Right ventricle myocardium superior (tissue), 1 donor: Measurements from ENCODE around the gene RBM28. TPM values are rescaled to one million over a fixed set of nuclear protein-coding genes. Genes with fewer than 3 reads are reported as not detected.

ENCODE experiments used
- ATAC-seq: fragments of 200-7000 bp; cut with Tn5 transposase; one replicate; pipeline ENCODE4 v1.9.1; 2020; ENCODE audit warnings: mild to moderate bottlenecking; ENCODE audit not compliant: poor library complexity
- DNase-seq: peaks from one replicate; pipeline ENCODE4 v3.0.0-alpha.2; 2020
- intact Hi-C: fragments of 100-400 bp; cut with DNase I; formaldehyde crosslinking; loops from one replicate; pipeline ENCODE4 v1.11.2; 2022
- total RNA-seq: library from RNA; stranded (reverse); fragmentation: NEBNext Ultra II Directional; extraction: Animal tissue kit (Norgen Biotek cat#: 25700); gene quantifications from one replicate; pipeline ENCODE4 v1.2.1, GENCODE V29; 2021
- donor health status: DM: no; HTN: yes; CAD: no; lungs with severe emphysema.

RBM28 gene
- total RNA-seq, 1 donor from 2014 or later: 30.3 TPM

DNA sequence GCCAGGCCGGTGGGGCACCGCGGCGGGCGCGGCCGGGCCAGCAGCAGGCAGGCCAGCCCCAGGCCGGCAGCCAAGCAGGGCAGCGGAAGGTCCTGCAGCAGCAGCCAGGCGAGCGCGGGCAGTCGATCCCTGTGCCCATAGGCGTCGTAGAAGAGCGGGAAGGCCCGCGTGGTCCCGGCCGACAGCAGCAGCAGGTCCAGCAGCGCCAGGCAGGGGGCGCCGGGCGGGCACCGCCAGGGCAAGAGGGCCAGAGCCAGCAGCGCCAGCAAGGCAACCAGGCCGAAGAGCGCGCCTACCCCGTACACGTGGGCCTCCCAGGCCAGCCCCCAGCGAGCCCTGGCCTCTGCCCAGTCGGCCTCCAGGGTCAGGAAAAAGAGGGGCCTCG is 8.4 kb upstream of the RBM28 start:
- DNase-seq (peak; percentile 79), ATAC-seq (peak; percentile 63)
- intact Hi-C loops: no loop called here

DNA sequence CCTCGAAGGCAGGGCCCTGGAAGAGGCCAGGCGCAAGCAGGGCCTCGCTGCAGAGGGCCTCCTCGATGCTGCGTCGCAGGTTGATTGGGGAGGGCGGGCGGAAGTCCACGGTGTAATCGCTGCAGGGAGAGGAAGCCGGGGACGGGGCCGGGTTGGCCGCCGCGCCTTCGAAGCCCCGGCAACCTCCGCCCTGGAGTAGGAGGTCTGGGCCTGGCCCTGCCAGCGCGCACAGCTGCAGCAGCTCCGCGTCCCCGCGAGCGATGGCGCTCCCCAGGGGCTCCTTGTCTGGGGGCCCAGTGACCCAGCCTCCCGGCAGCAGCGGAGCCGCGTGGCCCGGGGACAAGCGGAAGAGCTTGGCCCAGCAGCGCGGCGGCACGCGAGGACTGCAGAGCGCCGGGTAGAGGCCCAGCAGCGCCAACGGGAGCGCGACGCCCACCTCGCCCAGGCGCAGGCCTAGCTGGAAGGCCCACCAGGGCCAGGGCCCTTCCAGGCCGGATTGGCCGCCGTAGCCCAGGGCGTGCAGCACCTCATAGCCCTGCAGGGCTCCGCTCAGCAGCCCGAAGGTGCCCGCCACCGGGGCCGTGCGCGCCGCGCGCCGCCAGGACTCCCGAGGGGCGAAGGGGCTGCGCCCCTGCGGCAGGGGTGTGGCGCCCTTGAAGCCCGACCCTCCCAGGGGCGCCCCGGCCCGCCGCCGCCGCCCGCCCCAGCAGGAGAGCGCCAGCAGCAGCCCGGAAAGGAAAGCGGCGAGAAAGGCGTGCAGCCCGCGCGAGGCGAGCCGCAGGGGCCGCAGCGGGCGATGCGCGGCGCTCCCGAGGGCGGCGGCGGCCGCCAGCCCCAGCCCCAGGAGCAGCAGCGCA is 7.8 kb upstream of the RBM28 start:
- DNase-seq (no peak), ATAC-seq (peak; percentile 28)
- intact Hi-C loops: no loop called here

DNA sequence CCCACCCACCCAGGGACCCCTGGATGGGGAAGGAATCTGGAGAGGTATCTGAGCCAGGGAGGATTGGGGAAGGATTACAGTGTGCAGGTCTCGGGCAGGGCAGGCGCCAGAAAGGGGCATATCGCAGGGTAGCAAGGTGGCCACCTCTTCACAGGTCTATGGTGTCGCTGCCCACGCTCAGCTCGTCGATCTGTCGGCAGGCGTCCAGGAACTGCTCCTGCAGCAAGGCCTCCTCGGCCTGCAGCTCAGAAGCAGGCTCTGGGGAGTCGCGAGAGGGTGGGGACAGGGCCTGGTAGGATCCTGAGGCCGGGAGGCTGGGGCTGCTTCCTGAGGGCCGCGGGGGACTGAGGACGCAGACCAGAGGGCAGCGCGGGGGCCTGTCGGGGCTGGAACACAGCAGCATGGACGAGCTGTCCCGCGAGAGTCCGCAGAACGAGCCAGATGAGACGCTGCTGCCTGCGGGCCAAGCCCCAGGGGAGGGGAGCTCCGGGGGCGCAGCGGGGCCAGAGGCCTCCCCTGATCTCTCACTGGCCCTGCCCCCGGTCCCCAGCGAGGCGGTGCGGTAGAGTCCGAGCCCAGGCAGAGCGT is 7.1 kb upstream of the RBM28 start:
- intact Hi-C loops: no loop called here
- DNase-seq (no peak), ATAC-seq (no peak)

DNA sequence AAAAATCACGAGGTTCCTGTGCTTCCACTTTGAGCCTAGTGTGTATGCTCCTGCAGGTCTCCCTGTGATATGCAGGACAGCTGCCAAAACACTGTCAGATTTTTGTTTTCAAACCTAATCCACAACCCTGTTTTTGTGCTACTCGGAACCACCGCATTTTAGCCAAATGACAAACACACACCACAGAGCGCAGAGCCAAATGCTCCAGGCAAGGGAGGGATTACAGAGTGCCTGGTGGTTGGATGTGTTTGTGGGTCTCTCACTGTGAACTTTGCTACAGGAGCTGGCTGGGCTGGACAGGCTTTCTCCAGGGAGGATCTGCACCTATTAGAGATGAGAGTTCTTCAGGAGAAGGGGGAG is 5.7 kb upstream of the RBM28 start:
- intact Hi-C loops: loop anchor here (2.0 kb wide), 1 partner anchor 37 kb away; no protein-coding TSS in a partner anchor
- ATAC-seq (no peak), DNase-seq (no peak)

- peak; percentile 71 for DNase-seq
- peak; percentile 32 for ATAC-seq
- intact Hi-C loops: loop anchor here (2.0 kb wide), 1 partner anchor 39 kb away; no protein-coding TSS in a partner anchor
Observed at GRCh38 chr7:128347647-128348097, 4.0 kb upstream of the RBM28 start.

DNA sequence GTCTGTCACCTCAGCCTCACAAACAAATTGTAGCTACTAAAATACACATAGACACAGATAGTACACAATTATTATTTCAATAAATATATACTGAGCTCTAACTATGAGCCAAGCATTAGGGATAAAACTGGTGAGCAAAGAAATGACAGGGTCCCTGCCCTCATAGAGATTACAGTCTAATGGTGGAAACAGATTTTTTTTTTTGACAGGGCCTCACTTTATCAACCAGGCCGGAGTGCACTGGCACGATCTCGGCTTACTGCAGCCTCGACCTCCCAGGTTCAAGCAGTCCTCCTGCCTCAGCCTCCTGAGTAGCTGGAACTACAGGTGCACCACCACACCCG is 695 bp upstream of the RBM28 start:
- intact Hi-C loops: no loop called here
- no peak for ATAC-seq
- DNase-seq: no peak

DNA sequence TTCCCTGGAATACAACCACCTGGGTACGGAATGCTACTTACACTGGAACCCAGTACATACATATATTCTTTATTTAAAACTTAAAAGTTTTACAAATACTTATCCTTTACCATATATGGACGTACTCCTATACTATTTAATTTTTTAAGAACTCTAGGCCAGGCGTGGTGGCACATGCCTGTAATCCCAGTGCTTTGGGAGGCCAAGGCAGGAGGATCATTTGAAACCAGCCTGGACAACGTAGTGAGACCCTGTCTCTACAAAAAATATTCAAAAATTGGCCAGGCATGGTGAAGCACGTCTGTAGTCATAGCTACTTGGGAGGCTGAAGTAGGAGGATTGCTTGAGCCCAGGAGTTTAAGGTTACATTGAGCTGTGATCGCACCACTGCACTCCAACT is 2.0 kb downstream of the RBM28 start:
- no peak for ATAC-seq
- intact Hi-C loops: no loop called here
- no peak for DNase-seq

- ATAC-seq (no peak), DNase-seq (no peak)
- intact Hi-C loops: no loop called here
Observed at GRCh38 chr7:128335730-128336129, 8.0 kb downstream of the RBM28 start.

DNA sequence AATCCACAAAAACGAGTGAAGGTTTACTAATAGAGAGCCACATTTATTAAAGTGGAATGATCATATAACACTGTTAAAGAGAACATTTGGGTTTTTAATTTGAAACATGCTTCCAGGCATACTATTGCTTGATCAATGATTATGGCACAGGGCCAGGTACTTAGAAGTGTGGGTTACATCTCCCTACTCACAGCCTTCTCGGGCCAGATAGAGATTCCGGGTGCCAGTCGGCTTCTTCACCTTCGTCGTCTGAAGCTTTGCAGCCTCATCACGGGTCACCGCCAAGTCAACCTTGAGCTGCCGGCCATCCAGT is 19.4 kb downstream of the RBM28 start:
- intact Hi-C loops: no loop called here
- DNase-seq (no peak), ATAC-seq (no peak)

- intact Hi-C loops: no loop called here
- ATAC-seq (peak; percentile 86), DNase-seq (peak; percentile 52)
Observed at GRCh38 chr7:128323459-128324367, 20.0 kb downstream of the RBM28 start.

GRCh38 chr7:128323040-128323439 is 20.7 kb downstream of the RBM28 start:
- peak; percentile 23 for ATAC-seq
- intact Hi-C loops: no loop called here
- no peak for DNase-seq

- peak; percentile 51 for ATAC-seq
- intact Hi-C loops: no loop called here
Observed at GRCh38 chr7:128322040-128322643, 21.6 kb downstream of the RBM28 start.

DNA sequence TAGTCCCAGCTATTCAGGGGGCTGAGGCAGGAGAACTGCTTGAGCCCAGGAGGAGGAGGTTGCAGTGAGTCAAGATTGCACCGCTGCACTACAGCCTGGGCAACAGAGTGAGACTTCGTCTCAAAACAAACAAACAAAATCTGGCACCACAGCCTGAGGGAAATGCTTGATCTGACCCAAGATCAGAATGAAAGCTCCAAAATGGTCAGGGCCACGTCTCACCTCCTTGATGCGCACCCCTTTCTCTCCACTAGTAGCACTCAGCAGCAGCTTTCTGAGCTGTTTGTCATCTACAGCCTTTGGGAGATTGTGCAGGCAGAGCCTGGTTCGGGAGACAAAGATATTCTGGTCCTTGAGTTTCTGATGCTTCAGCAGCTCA is 22.7 kb downstream of the RBM28 start:
- DNase-seq: no peak
- ATAC-seq: no peak
- intact Hi-C loops: no loop called here

More at GRCh38 chr7:128322040-128322643, 21.6 kb downstream of the RBM28 start:
- DNase-seq: no peak

- DNase-seq: no peak
- ATAC-seq: no peak
- intact Hi-C loops: no loop called here
Observed at GRCh38 chr7:128318691-128319090, 25.0 kb downstream of the RBM28 start.

DNA sequence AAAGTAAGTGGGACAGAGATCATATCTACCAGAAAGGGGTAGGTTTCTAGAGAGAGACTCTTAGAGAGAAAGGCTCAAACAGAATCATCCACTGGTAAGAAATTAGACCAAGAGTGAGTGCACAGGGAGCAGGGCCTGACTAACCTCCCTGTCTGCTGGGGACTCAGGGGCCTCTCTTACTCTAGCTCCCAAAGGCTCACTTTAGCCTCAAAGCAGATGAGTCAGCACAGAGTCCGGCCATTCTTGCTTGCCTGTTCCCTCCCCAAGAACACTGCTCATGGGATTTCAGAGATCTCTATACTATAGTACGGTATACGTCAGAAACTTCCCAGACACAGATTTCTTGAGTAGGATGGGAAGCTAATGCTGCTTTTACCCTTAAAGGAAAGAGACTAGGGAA is 32.7 kb downstream of the RBM28 start:
- intact Hi-C loops: no loop called here
- ATAC-seq (no peak), DNase-seq (no peak)

DNA sequence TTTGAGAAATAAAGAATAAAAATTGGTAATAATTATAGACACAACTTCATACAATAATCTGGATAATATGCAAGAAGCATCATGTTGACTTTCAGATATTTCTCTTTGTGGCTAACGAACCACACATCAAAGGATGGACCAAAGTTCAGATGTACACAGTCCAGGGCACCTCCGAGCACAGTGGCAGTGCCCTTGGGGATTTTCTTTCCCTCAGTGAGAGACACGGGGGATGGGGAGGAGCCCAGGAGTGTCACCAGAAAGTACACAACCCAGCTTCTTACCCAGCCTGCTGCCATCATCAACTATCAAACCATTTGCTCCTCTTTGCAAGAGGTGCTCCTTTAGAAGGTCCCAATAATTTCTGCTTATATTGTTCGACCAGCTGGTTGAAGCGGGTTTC is 33.2 kb downstream of the RBM28 start:
- DNase-seq (no peak), ATAC-seq (no peak)
- intact Hi-C loops: no loop called here

DNA sequence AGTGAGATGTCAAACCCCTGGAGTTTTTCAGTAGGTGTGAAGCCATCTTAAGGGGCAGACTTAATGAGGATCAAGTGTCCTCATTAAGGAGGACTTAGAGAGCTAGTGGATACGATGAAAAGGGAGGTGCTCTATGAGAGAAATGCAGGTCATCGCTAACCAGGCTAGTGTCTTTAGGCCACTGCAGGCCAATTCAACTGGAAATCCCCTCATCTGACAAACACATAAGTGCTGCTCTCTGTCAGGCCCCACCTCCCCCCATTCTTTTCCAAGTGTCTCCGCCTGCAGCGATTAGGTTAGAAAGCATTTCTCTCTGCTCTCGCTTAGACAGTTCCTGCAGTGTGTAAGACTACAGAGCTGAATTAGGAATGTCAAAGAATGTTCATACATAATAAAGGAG is 33.7 kb downstream of the RBM28 start:
- DNase-seq (no peak), ATAC-seq (no peak)
- intact Hi-C loops: no loop called here

GRCh38 chr7:128309124-128309523 is 34.6 kb downstream of the RBM28 start:
- intact Hi-C loops: no loop called here
- DNase-seq (no peak), ATAC-seq (no peak)

DNA sequence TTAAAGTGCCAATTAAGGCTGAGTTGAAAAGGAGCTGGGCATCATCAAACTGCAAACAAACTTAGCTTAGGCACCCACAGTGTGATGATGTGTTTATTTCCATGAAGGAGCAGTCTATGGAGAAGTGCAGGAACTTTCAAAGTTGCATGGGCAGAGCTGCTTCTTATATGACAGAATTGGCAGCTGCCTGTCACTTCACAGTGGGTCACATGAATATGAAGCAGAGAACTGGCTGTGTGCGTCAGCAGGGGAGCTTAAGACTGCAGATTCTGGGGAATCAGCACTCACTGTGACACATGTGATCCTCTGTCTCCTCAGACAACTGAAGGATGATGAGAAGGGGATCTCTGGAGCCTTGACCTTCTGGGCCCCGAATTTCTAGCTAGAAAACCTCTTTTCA is 36.6 kb downstream of the RBM28 start:
- DNase-seq (no peak), ATAC-seq (no peak)
- intact Hi-C loops: no loop called here
